Measurements from ENCODE around the gene NR0B2.
"Not testable (repeated sequence)": the region's sequence is repeated elsewhere in the genome, so short reads cannot be mapped to it uniquely, and the experiment has no call there.

Gene NR0B2

GRCh38 chr1:26913754-26914619, at the start of gene NR0B2:
Gene NR0B2 (minus strand): TSS chr1:26913975. CDS start chr1:26913940, 35 bp downstream.
- DNase-seq, result no peak

- DNase-seq, result no peak
Observed at GRCh38 chr1:26961826-26962225, 48.1 kb upstream of the NR0B2 start.

GRCh38 chr1:26960625-26960966, 46.8 kb upstream of the NR0B2 start:
- DNase-seq, result no peak

- DNase-seq, result no peak
Observed at GRCh38 chr1:26959722-26960624, 46.2 kb upstream of the NR0B2 start, which contains the start of gene KDF1. Gene KDF1 (minus strand): TSS chr1:26960468. CDS start chr1:26952380, 8,088 bp downstream.

GRCh38 chr1:26959270-26959669, 45.5 kb upstream of the NR0B2 start:
- no peak for DNase-seq

GRCh38 chr1:26957306-26957705, 43.5 kb upstream of the NR0B2 start:
- DNase-seq, result no peak

- no peak for DNase-seq
Observed at GRCh38 chr1:26956321-26956720, 42.5 kb upstream of the NR0B2 start.

- DNase-seq, result no peak
Observed at GRCh38 chr1:26953374-26953773, 39.6 kb upstream of the NR0B2 start.

GRCh38 chr1:26951821-26952497, 38.2 kb upstream of the NR0B2 start:
- no peak for DNase-seq

- DNase-seq, result no peak
Observed at GRCh38 chr1:26951216-26951615, 37.4 kb upstream of the NR0B2 start.

GRCh38 chr1:26950602-26951001, 36.8 kb upstream of the NR0B2 start:
- no peak for DNase-seq

GRCh38 chr1:26949926-26950319, 36.1 kb upstream of the NR0B2 start:
- DNase-seq, result no peak

GRCh38 chr1:26949266-26949925, 35.6 kb upstream of the NR0B2 start:
- no peak for DNase-seq

- not testable (repeated sequence) for DNase-seq
Observed at GRCh38 chr1:26948725-26949057, 34.9 kb upstream of the NR0B2 start.

- no peak for DNase-seq
Observed at GRCh38 chr1:26946270-26946669, 32.5 kb upstream of the NR0B2 start.

- DNase-seq, result no peak
Observed at GRCh38 chr1:26945728-26946127, 32.0 kb upstream of the NR0B2 start.

GRCh38 chr1:26945138-26945537, 31.4 kb upstream of the NR0B2 start:
- DNase-seq, result no peak

- no peak for DNase-seq
Observed at GRCh38 chr1:26942656-26943055, 28.9 kb upstream of the NR0B2 start.

- DNase-seq, result no peak
Observed at GRCh38 chr1:26941311-26941710, 27.5 kb upstream of the NR0B2 start.

GRCh38 chr1:26938659-26939025, 24.9 kb upstream of the NR0B2 start:
- DNase-seq, result no peak

GRCh38 chr1:26938004-26938658, 24.4 kb upstream of the NR0B2 start:
- DNase-seq, result no peak

GRCh38 chr1:26936823-26937222, 23.0 kb upstream of the NR0B2 start:
- DNase-seq, result no peak
